SW 1271 (cell line): Measurements from ENCODE around the gene BTBD9.

Experiments
- DNase-seq, 2 experiments: peaks; one replicate each; lab custom pipeline; 2025; lab: John Stamatoyannopoulos, UW

Gene BTBD9

DNA sequence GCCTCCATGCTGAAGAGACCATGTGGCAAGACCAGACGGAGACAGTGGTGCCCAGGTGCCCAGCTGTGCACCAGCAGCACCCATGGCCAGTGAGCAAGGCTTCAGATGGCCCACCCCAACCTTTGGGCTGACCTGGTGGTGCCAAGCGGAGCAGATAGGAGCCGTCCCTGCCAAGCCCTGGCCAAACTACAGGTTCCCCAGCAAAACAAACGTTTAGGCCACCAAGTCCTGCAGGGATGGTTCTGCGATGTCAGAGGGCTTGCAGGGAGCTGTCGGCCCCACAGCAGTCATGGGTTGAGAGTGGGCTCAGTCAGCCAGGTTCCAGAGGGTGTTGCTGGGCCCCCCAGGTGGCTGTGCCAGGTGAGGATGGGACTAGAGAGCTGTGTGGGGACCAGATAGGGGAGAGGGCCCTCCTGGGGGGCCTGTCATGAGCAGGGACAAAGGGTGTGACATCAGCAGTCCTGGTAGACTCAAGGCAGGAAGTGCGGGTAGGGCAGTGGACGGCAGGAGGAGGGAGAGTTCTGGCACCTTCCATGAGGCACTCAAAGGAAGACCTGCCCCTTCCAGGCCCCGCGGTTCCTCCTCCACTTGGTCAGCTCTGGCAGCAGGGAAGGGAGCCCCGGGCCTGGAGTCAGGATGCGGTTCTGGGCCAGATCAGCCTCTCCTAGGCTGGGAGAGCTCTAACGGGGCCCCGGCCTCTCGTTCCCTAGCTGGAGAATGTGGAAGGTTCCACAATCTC, 477.8 kb downstream of the BTBD9 start:
- DNase-seq: no peak

DNA sequence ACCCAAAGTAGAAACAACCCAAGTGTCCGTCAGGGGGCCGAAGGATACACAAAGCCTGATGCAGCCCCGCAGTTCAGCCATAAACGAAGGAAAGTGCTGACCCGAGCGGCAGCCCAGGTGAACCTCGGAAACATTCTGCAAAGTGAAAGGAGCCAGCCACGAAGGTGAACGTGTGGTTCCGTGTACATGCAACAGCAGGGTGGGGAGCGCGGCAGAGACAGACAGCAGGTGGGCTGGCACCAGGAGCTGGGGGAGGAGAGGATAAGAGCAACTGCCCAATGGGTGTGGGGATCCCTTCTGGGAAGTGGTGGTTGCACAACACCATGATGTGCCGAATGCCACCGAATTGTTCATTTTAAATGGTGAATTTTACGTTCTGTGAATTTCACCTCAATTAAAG, 478.4 kb downstream of the BTBD9 start:
- no peak for DNase-seq

DNA sequence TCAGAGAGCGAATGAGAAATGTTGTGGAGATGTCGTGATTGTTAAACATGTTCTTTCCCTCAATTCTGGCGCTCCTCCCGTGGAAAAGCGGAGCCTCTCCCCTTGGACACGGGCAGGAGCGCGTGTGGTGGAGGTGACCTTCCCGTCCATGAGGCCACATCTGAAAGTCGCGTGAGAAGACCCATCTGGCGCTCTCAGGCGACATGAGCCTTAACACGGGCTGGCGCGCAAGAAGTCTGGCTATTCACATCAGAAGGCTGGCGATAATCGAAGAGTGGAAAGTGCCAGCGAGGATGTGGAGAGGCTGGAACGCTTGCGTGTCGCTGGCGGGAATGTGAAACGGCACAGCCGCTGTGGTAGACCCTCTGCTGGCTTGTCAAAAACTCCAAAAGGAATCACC, 478.9 kb downstream of the BTBD9 start:
- no peak for DNase-seq

DNA sequence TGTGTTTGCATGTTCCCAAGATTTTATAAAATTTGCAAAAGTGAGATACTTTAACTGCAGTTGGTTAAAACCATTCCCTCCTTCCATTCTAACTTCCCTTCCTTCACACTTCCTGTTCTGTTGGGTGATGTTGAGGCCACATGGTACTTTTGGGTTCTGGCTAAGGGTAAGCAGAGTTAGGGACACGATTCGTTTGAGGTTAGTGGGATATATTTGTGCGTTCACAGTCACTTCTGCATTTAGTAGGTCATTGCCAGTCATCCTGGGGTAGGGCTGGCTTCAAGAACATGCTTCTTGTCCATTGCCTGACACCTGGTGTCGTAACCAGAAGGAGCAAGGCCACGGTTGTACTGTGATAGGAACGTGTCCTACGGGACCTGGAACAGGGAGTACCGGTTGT, 480.1 kb downstream of the BTBD9 start:
- no peak for DNase-seq

DNA sequence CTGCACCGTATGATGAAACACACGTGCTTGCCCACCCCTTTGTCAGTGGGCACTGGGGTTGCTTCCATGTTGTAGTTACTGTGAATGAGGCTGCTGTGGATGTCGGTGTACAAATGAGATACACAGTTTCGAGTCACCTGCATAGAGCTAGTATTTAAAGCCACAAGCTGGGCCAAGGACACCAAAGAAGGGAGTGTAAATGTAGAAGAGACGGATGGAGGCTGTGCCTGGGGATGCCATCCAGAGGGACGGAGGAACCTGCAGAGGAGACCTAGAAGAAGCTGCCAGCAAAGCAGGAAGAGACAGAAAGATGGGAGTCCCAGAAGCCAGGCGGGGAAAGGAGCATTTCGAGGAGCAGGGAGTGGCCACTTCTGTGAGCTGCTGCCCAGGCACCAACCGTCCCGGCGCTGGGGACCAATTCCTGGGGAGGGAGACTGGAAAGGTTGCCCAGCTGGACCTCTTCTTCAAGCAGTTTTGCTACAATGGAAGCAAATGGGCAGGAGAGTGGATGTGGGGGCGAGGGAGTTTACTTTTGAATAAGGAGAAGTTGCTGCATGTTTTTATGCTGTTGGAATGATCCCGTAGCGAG, 480.9 kb downstream of the BTBD9 start:
- DNase-seq: no peak

DNA sequence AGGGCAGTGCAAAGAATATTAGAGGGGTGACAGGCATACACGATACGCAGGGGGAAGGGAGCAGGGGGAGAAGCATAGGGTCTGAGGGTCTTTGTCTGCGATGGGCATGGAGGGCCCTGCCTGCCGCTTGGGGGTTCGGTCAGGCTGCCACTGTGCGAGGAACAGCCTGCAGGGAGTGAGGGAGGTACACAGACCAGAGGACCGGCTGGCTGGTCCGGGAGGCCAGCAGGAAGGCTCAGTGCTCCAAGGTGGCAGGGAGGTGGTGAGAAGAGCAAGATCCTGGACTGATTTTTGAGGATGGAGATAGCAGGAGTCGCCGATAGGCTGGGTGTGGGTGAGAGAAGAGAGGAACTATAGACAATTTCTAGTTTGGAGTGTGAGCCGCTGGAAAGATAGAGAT, 481.8 kb downstream of the BTBD9 start:
- no peak for DNase-seq

DNA sequence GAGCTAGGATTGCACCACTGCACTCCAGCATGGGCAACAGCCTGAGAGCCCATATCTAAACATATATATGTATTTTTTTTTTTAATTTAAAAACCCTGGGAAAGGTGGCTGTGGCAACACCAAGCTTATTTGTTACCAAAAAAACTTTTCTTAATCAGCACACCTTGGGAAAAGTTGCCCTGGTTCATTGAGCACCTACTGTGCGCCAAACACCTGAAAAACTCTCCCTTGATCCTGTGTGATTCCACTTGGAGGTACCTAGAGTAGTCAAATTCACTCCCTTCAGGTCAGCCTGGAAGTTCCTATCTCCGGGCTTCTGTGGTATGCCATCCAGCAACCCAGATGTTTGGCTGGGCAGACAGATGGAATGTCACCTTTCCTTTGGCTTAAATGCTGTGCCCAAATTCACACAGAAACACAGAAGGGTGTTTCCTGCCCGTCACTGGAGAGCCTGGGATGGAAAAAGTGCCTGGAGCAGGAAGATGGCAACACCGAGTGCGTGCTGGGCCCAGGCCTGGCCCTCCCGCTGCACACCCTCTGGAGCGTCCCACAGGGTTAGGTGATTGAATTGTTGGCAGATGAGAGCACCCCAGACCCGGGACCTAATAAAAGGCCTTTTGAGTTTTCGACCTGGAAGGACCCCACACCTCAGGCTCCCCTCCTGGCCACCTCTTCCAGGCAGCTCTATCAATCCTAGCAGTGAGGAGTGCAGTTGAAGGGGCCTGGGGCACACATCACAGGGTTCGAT, 482.7 kb downstream of the BTBD9 start:
- DNase-seq: no peak

DNA sequence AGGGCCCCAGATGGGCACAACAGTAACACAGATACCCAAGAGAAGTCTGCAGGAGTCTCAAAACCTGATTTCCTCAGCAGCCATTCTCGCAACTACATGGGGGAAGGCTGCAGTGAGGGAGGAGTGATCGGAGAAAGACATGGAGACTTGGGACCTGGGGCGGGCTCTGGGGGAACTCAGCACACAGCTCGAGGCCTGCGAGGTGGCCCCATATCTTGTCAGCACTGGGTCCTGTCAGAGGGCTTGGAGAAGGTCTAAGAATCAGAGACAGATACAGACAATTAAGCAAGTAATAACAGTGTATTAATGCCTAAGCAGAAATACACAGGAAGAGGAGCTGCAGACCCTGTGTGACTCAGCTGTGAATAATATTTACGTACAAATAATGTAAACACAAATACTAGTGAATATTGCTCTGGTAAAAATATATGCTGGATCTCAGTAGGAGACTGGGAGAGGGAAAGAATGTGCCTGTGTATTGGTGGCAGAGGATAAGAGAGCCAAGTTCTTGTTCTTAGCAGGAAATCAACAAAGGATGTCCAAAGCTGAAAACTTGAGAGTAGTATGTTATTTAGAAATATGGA, 484.0 kb downstream of the BTBD9 start:
- DNase-seq: no peak

DNA sequence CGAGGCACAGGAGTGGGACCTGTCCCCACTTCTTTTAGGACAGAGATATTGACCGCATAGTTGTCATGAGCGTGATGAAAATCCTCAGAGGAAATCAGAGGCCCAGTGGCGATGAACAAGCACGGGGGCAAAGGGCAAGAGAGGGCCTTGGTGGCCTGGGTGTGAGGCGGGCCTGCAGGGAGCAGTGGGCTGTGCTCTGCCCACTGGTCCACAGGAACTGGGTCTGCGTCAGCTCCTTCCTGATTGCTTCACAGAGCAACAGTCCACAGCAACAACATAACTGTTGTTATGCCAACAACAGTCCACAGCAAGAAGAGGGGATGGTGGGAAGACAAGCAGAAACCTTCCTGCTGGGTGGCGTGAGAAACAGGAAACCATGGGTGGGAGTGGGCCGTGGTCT, 484.6 kb downstream of the BTBD9 start:
- DNase-seq: no peak

DNA sequence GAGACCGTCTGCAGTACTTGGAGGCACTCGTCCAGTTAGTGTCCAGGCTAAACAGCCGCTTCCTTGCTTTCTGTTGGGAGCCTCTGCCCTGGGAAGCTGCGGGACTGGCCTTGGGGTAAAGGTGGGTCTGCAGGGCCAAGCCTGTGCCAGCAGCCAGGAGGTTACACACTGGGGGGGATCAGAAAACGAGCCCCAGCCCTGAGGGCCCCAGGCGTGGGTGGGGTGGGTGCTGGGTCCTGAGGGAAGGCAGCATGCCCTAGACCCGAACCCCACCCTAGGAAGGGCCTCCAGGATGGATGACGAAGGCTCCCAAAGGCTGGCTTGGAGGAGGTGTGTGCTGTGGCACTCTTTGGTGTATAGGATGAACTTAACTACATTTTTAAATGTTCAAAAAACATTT, 485.0 kb downstream of the BTBD9 start:
- DNase-seq: no peak

DNA sequence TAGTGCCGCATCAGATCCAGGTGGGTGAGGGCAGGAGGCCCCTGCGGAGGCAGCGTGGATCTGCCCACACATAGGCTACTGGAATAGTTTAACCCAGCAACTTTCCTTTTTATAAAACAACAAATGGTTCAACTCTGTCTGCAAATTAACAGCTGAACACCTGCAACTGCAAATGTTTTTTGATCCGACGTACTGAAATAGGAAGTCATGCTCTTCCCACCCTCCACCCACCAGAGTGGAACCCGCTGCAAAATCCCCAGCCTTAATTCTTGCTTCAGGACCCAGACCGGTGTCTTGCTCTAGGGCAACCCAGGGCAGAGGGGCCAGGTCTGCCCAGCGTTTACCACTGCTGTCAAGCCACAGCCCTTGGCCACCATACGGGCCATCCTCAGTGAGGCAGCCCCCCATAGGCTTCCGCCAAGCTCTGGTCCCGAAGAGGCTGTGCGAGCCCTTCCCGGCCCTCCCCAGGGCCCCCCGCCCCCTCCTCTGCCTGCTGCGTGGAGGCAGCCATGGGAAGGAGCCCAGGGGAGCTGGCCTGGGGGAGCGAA, 485.9 kb downstream of the BTBD9 start:
- DNase-seq: no peak

DNA sequence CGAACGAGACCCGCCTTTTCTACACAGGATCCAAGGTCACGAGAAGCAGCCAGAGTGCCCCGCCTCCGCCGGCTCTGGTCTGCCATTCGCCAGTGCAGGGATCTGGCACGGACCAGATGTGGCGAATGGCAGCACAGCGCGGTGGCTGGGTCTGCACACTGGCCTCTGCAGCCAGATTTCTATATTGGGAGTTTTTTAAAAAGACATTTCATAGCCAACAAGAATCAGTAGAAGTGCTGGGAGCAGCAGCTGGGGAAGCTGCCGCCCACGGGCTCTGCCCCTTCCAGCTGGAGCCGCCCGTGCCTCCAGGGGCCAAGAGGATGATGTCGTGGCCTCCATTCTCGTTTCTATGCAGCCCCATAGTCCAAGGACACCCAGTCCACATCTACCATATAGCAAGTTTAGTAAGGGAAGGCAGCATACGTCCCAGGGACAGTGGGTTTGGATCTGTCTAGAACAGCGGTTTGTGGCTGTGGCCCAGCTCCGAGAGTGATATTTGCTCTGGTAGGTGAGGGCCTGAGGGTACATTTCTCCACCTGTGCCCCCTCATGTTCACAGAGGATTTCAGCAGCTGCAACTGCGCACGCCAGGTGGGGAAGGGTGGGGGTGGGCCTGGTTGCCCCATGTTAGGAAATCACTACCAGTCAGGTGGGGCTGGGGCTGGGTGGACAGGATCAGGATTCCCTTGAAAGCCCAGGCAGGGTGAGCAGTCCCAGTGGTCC, 486.5 kb downstream of the BTBD9 start:
- no peak for DNase-seq

DNA sequence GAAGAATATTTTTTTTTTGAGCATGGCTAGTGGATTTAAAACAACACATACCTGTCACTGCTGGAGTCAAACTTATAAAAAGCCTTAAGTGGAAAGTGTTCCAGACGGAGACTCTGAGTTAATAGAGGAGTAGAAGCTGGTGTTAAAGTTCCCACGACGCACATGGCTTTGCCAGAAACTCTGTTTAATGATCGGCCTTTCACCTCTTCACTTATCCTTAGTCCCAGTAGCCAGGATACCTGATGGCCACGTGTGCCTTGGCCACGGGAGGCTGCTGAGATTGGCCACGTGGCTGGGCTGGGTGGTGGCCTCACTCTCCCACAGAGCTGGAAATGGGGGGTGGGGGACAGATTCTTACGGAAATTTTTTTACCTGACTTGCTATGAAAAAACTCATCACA, 487.1 kb downstream of the BTBD9 start:
- DNase-seq: no peak

DNA sequence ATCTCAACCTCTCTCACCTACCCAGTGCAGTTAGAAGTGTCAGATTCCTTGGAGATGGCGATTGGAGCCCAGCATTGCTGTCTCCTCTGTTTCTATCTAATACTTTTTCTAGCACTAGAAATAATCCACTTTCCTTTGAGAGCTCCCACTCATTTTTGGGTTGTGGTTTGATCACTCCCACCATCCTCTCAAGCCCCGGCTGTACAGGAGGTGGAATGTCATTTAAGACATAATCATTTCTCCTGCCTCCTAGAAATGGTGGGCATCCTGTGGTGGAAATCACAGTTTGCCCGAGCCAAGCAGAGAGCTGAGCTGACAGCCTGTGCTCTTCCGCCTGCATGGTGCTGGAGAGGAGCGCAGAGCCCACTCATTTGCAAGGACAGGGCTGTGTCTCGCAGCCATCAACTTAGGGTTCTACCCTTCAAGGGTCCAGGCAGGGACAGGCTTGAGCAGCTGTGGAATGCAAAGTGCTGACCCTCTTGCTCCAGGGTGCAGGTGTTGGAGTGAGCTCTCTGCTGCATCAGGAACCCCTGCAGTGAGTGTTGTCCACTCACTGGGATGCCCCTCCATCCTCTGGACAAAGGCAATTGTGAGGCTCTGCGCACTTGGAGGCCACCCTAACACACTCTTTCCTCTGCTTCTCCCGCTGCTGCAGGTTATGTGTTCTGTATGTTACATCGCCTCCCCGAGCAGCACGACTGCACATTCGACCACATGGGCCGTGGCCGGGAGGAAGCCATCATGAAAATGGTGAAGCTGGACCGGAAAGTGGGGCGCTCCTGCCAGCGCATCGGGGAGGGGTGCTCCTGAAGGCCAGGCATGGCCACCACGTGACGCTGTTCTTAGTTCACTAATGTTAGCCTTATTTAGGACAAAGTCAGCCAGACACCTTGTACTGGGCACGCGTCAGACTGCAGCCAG, 487.9 kb downstream of the BTBD9 start:
- DNase-seq: no peak

DNA sequence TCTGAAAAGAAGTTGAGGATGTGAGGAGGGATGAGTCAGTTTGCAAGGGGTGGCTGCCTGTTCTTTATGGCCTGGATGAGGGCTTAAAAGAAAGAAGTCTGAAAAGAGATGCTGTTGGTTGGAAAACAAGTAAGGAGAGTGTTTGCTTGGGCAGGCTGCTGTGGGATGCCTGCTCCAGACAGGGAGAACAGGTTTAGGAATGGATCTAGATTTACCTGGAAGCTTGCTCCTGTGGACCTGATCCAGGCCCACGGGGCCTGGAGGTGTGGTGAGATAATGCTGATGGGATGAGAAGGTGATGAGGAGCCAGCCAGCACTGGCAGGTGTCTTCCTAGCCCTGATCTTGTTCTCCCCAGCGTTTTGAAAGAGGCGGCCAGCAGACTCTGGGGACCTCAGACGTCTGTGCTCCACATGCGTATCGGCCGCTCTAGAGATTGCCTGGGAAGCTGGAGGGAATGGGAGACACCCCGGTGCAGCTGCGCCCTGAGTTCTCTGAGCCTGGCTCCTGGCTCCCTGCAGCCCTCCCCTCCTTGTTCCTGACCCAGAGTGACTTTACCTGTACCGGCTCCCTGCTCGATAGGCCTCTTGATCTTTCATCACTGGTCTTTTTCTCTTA, 488.9 kb downstream of the BTBD9 start:
- no peak for DNase-seq

DNA sequence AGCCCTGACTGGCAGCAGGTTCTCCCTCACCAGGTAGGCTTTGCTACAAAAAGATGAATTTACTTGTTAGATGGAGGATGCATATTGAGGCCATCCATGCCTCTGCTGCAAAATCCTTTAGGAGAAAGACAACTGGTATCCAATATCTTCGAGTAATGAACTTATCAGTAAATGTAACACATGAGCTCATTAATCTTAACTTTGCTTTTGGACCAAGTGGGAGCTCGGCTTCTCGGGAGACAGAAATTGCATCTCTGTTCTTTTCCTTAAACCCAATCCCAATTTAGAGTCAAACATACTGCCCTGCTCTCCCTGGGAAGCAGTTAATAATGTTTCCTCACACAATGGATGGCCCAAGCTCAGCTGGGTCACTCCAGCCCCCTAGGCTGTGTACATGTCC, 489.7 kb downstream of the BTBD9 start:
- DNase-seq: no peak

DNA sequence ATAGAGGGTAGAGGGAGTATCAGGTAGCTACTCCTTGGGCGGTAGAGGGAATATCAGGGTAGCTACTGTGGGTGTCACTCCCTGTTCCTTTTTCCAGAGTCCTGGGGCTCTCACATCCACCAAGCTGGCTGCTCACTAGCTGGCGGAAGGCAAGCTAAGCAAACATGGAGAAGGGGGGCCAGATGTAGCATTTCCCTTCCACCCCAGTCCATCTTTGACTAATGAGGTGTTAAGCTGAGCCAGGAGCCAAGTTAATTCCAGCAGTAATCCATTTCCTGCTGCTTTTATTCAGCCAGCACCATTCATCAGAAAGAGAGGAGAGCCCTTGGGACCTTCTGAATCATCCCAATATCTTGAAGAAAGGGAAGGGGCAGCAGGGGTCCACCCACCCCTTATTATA, 490.2 kb downstream of the BTBD9 start:
- DNase-seq: no peak

DNA sequence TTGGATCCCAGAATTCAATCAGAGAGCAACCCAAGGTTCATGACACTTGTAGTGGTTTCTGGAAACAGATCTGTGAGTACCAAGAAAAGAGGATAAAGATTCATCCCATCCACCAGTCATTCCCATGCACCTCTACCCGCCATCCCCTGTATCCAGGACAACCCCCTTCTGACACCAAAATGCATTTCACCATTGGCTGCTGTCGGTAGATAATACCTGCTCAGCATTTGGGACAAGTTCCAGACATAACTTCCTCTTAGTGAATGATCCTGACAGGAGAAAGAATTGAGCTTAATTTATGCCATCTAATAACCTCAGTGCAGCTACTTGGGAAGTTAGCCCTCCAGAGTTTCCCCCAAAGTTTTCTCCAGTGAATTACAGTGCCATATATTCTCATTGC, 491.1 kb downstream of the BTBD9 start:
- no peak for DNase-seq

DNA sequence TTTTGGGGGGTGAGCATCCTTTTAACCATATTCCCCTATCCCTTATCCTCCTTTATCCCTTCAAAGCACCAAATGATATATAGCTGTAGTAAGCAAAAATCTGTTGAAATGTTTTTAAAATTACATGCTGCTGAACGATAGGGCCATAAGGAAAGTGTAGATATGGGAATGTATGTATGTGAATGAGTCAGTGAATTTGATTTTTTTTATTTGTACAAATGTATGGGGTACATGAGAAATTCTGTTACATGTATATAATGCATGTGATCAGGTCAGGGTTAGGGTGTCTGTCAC, 493.0 kb downstream of the BTBD9 start:
- no peak for DNase-seq

DNA sequence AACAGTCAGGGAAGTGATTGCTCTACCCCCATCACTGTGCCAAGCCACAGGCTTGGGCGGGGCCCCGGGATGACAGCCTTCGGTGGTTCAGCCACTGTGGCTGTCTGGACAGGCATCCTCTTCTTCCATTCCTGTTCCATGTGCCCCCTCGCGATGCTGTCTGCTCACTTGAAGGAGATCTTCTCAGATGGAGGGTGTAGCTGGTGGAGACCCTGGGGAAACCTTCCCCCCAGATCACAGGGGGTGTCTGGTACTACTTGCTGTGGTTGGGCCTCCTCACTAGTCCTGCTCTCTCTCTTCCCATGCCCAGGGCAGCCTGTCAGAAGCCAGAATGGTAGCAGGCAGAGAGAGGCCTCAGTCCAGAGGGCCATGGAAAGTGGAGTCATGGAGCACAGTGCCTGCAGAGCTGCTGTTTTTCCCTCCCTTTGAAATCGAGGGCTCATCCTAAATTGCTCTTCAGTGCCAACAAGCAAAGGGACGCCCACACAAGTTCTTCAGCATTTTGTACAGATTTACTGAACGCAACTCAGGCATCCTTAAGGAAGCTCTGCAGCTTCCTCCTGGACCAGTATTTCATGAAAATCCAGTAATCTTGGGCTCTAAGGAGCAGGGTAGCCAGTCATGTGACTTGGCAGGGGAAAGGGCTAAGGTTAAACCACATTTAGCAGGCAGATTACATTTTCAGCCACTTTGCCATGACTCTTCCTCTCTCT, 493.6 kb downstream of the BTBD9 start:
- DNase-seq: no peak
